ENCODE measurements around the gene TIE1. TPM values are rescaled to one million over a fixed set of nuclear protein-coding genes. Genes with fewer than 3 reads are reported as not detected.

The TIE1 gene
- total RNA-seq, 1 experiment from 2014 or later = not detected

- in situ Hi-C loops (cut with HindIII; ENCODE audit: low pct_unique_long_range_greater_than_20kb, low sequenced_read_pairs) = no loop called here
Measured at GRCh38 chr1:43272576-43273571, 27.9 kb upstream of the TIE1 start.

GRCh38 chr1:43273708-43274107 lies 27.1 kb upstream of the TIE1 start:
- in situ Hi-C loops (cut with HindIII; ENCODE audit: low pct_unique_long_range_greater_than_20kb, low sequenced_read_pairs) = no loop called here
- DNase-seq (ENCODE audit: low read depth) = no peak

More at GRCh38 chr1:43272576-43273571, 27.9 kb upstream of the TIE1 start:
- no peak for DNase-seq (ENCODE audit: low read depth)

- DNase-seq (ENCODE audit: low read depth) = no peak
- in situ Hi-C loops (cut with HindIII; ENCODE audit: low pct_unique_long_range_greater_than_20kb, low sequenced_read_pairs) = no loop called here
Measured at GRCh38 chr1:43274125-43274803, 26.5 kb upstream of the TIE1 start.

GRCh38 chr1:43274804-43275180 lies 26.0 kb upstream of the TIE1 start:
- no peak for DNase-seq (ENCODE audit: low read depth)
- in situ Hi-C loops (cut with HindIII; ENCODE audit: low pct_unique_long_range_greater_than_20kb, low sequenced_read_pairs) = no loop called here

- no peak for DNase-seq (ENCODE audit: low read depth)
- in situ Hi-C loops (cut with HindIII; ENCODE audit: low pct_unique_long_range_greater_than_20kb, low sequenced_read_pairs) = no loop called here
Measured at GRCh38 chr1:43275826-43276620, 24.8 kb upstream of the TIE1 start.

- no peak for DNase-seq (ENCODE audit: low read depth)
- in situ Hi-C loops (cut with HindIII; ENCODE audit: low pct_unique_long_range_greater_than_20kb, low sequenced_read_pairs) = no loop called here
Measured at GRCh38 chr1:43276673-43277072, 24.1 kb upstream of the TIE1 start.

- in situ Hi-C loops (cut with HindIII; ENCODE audit: low pct_unique_long_range_greater_than_20kb, low sequenced_read_pairs) = no loop called here
- no peak for DNase-seq (ENCODE audit: low read depth)
Measured at GRCh38 chr1:43277116-43277876, 23.5 kb upstream of the TIE1 start.

- no peak for DNase-seq (ENCODE audit: low read depth)
- in situ Hi-C loops (cut with HindIII; ENCODE audit: low pct_unique_long_range_greater_than_20kb, low sequenced_read_pairs) = no loop called here
Measured at GRCh38 chr1:43279161-43279560, 21.6 kb upstream of the TIE1 start.

- in situ Hi-C loops (cut with HindIII; ENCODE audit: low pct_unique_long_range_greater_than_20kb, low sequenced_read_pairs) = no loop called here
- no peak for DNase-seq (ENCODE audit: low read depth)
Measured at GRCh38 chr1:43279666-43280065, 21.1 kb upstream of the TIE1 start.

- in situ Hi-C loops (cut with HindIII; ENCODE audit: low pct_unique_long_range_greater_than_20kb, low sequenced_read_pairs) = no loop called here
- DNase-seq (ENCODE audit: low read depth) = no peak
Measured at GRCh38 chr1:43280692-43281091, 20.1 kb upstream of the TIE1 start.

- in situ Hi-C loops (cut with HindIII; ENCODE audit: low pct_unique_long_range_greater_than_20kb, low sequenced_read_pairs) = no loop called here
- DNase-seq (ENCODE audit: low read depth) = no peak
Measured at GRCh38 chr1:43282220-43283195, 18.3 kb upstream of the TIE1 start.

- in situ Hi-C loops (cut with HindIII; ENCODE audit: low pct_unique_long_range_greater_than_20kb, low sequenced_read_pairs) = no loop called here
- no peak for DNase-seq (ENCODE audit: low read depth)
Measured at GRCh38 chr1:43284065-43284464, 16.7 kb upstream of the TIE1 start.

- in situ Hi-C loops (cut with HindIII; ENCODE audit: low pct_unique_long_range_greater_than_20kb, low sequenced_read_pairs) = no loop called here
- no peak for DNase-seq (ENCODE audit: low read depth)
Measured at GRCh38 chr1:43284546-43285110, 16.2 kb upstream of the TIE1 start.

GRCh38 chr1:43285269-43285990 lies 15.4 kb upstream of the TIE1 start, which contains the start of gene C1orf210:
Gene C1orf210, minus strand, starts transcription at chr1:43285581. Its CDS starts 2,311 bp downstream, at chr1:43283270.
- DNase-seq (ENCODE audit: low read depth) = no peak
- in situ Hi-C loops (cut with HindIII; ENCODE audit: low pct_unique_long_range_greater_than_20kb, low sequenced_read_pairs) = no loop called here

GRCh38 chr1:43286115-43286514 lies 14.7 kb upstream of the TIE1 start:
- in situ Hi-C loops (cut with HindIII; ENCODE audit: low pct_unique_long_range_greater_than_20kb, low sequenced_read_pairs) = no loop called here
- DNase-seq (ENCODE audit: low read depth) = no peak

- no peak for DNase-seq (ENCODE audit: low read depth)
- in situ Hi-C loops (cut with HindIII; ENCODE audit: low pct_unique_long_range_greater_than_20kb, low sequenced_read_pairs) = no loop called here
Measured at GRCh38 chr1:43286533-43286932, 14.2 kb upstream of the TIE1 start.
